GM10266 (cell line): ENCODE results near the gene SAFB.

ENCODE experiments used
- DNase-seq: peaks from one replicate; pipeline ENCODE4 v3.0.0; 2012; ENCODE audit errors: extremely low spot score
- TF ChIP-seq, protein P1 (sequence below): IDR thresholded peaks from 2 replicates; pipeline ENCODE4 v1.5.1; 2012; ENCODE audit warnings: mild to moderate bottlenecking, low read depth; ENCODE audit not compliant: control insufficient read depth, insufficient read depth; ENCODE audit errors: missing control alignments

The SAFB gene

DNA sequence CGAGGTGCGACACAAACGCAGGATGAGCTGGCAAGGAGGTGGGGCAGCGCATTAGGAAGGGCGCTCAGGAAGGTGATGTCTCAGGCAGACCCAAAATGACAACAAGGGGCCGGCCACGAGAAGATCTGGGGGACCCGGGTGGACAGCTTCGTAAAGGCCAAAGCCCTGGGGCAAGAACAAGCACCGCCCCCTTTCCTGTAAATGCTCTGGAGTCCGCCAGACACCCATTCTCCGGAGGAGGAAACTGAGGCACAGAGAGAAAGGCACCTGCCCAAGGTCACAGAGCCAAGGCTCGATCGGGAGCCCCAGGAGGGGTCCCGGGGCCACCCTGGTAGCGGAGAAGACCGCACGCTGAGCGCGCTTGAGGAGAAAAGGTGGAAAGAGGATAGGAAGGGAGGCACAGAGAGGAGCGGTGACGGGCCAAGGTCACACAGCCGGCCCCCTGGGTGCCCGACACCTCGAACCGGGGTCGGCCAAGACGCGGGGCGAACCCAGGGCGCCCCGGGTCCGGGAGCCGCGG is 878 bp upstream of the SAFB start:
- TF ChIP-seq, protein P1, sequence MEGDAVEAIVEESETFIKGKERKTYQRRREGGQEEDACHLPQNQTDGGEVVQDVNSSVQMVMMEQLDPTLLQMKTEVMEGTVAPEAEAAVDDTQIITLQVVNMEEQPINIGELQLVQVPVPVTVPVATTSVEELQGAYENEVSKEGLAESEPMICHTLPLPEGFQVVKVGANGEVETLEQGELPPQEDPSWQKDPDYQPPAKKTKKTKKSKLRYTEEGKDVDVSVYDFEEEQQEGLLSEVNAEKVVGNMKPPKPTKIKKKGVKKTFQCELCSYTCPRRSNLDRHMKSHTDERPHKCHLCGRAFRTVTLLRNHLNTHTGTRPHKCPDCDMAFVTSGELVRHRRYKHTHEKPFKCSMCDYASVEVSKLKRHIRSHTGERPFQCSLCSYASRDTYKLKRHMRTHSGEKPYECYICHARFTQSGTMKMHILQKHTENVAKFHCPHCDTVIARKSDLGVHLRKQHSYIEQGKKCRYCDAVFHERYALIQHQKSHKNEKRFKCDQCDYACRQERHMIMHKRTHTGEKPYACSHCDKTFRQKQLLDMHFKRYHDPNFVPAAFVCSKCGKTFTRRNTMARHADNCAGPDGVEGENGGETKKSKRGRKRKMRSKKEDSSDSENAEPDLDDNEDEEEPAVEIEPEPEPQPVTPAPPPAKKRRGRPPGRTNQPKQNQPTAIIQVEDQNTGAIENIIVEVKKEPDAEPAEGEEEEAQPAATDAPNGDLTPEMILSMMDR, result no peak
- DNase-seq, result no peak

DNA sequence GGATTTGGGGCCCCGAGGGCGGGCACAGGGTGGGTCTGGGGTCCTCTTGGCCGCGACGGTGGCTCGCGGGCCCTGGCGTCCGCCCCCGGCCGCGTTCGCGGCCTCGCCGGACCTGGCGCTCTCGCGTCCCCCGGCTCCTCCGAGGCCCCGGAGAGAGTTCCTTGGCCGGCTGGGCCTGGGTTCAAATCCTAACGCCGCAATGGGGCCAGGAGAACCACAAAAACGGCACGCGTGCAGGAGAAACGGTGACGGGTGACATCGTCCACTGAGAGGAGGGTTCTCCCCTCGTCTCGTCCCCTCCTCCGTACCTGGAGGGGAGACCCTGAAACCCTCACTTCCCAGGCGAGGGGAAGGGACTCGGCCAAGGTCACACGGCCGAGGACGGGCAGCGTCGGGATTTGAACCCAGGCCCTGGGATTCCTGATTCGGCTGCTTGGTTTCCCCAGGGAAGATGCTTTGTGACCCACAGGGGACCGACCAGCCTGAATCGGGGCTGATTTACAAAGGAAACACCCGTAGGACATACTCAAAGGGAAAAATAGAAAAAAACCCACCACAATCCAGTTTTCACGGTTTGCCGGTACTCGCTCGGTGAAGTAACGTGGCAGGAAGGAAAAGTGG is 624 bp downstream of the SAFB start:
- no peak for DNase-seq
- TF ChIP-seq, protein P1, result no peak

DNA sequence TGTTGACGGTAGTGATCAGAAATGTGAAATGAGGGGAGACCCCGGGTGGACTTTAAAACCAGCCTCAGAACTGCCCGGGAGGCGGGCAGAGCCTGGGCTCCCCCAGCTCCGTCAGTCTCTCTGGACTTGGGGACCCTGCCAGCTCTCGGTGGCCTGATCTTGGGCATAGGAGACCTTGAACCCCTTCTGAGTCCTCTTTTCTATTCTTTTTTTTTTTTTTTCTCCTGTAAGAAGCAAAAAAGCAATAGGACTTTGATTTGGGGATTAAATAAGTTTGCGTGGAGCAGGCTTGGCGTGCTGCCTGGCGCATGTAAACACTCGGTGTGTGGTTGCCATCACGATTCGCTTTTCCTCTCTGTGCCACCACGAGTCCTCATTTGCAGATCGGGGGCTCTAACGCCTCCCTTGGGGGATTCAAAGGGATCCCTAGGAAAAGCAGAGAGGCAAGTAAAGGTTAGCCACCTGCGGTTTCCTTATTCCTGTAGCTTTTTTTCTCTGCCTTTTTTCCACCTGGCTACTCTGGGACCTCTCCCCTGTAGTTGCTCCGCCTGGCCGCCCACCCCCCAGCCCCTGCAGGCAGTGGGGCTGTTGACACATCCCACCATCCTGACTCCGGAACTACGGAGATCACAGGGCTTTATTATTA is 1.3 kb downstream of the SAFB start:
- DNase-seq, result no peak
- TF ChIP-seq, protein P1, result no peak

DNA sequence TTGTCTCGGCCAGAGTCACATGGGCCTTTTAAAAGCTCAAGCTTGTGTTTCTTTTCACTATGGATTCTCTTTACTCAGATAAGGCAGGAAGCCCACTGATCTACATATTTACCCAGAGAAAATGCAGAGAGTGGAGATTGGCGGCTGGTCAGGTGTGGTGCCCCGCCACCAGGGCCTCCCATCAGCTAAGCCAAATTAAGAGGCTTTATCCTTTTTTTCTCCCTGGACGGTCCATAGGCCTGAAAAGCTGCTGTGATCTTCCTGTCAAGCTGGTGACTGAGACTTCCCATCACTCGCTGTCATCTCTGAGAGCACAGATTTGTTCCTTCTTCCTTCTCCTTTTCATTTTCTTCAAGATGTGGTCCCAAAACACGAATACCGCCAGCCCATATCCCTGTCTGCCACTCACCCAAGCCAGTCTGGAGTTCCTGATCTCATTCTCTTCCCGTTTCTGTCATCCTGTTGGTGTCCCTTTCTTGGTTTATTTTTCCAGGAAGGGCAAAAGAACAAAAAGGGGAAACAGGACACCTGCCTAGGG is 1.9 kb downstream of the SAFB start:
- DNase-seq, result no peak

DNA sequence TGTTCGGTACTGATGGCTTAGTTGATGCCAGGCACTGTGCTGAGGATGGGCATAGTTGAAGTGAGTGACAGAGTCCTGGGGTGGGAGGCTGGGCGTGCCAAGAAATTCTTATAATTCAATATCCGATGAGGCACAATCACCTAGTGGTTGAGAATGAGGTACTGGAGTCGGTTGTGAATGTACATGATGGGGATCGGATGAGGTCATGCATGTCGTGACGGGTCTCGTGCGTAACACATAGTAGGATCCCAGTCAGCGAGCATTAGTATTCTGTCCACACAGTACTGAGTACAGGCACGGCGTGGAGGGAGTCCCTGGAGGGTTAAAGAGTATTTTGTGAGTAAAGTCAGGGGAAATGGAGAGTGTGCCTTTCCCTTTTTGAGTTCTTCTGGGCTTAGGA is 2.8 kb downstream of the SAFB start:
- no peak for DNase-seq
- TF ChIP-seq, protein P1, result no peak

More for the DNA sequence above, 1.9 kb downstream of the SAFB start:
- TF ChIP-seq, protein P1, result no peak

DNA sequence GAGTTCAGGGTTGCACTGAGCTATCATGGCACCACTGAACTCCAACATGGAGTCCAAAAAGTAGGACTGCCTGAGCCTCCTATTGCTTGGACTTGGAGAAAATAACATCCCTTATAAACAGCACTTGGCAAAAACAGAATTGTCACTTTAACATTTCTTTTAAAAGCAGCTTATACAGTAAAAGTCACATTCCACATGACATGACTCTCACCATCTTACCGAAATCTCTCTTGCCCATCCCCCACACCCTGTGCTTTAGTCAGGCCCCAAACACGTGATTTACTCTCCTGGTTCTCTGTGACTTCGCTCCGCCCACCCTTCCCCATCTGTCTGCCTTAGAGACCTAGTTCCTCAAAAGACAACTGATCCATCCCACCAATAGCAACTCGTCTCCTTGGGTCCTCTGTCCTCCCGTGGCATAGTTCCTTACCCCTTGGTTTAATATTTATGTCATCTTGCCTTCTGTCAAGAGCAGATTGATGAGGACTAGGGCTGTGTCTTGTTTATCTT is 4.6 kb downstream of the SAFB start:
- TF ChIP-seq, protein P1, result no peak
- DNase-seq, result peak; percentile 69

DNA sequence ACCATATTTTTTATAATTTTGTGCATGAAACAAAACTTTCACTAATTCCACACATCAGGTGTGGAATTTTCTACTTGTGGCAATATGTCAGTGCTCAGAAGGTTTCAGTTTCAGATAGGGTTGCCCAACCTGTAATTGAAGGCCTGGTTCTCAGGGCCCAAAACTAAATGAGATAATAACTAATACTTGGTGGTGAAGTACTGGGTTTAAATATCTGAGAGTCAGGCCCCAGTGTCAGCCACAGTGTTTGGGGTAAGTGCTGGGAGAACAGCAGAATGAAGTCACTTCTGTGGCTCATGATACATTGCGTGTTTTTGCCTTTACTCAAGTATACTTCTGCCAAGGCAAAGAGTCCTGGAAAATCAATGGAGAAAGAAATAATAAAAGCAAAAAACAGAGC is 5.6 kb downstream of the SAFB start:
- DNase-seq, result no peak
- TF ChIP-seq, protein P1, result no peak
